HG03469 (cell line): ENCODE results near the gene CACNB3.
"Not testable (repeated sequence)": the region's sequence is repeated elsewhere in the genome, so short reads cannot be mapped to it uniquely, and the experiment has no call there.

ENCODE experiments used
- ATAC-seq: cut with Tn5 transposase; IDR thresholded peaks from one replicate; pipeline ENCODE4 v1.9.1; 2021; ENCODE audit warnings: mild to moderate bottlenecking, moderate library complexity, moderate number of reproducible peaks; ENCODE audit not compliant: unreplicated experiment

Gene CACNB3

DNA sequence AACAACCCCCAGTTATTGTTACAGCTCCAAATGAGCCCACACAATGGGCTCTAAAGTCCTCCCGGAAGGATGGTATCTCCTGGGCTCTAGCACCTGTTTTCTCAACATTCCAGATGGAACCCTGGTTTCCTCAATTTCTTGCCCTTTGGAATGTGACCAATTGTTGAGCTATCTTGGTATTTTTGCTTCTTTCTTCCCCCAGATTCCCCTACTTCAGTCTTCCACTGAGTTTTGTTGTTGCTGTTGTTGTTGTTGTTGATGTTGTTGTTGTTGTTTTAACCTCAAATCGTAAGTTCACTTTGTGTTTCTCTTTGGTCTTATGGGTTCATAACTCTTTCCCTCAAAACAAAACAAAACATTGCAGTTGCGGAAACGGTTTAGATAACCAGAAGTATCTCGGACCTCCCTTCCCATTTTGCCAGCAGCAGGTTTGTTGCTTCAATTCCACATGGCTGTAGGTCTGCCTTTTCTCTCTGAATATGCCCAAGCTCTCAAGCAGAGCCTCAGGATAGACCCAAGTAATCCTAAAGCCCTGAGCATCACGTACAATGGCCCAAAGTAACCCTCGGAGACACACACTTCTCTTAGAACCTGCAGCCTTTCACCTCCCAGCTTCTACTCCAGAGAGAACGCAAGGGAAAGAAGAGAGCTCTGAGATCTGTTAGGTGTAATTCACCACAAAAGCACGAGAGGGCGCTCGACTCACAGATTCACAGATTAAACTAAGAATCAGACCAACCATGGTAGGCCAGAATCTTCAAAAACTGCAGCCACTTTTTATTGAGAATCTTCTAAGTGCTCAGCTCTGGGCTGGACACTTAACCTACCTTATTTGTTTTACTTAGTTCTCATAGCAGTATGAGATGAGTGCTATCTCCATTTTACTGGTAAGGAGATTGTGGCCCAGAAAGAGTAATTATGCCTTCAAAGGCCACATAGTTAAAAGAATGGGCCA lies 34.7 kb downstream of the CACNB3 start:
- ATAC-seq = no peak

DNA sequence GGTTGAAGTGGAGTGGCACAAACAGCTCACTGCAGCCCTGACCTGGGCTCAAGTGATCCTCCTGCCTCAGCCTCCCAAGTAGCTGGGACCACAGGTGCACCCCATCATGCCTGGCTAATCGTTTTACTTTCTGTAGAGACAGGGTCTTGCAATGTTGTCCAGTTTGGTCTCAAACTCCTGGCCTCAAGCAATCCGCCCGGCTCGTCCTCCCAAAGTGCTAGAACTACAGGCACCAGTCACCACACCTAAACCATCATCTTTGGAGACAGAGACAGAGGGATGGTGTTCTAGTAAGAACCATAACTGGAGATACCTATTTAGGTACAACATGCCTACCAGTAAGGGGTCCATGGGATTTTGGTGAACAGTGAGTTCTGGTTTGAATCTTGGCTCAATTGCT lies 36.2 kb downstream of the CACNB3 start:
- no peak for ATAC-seq

DNA sequence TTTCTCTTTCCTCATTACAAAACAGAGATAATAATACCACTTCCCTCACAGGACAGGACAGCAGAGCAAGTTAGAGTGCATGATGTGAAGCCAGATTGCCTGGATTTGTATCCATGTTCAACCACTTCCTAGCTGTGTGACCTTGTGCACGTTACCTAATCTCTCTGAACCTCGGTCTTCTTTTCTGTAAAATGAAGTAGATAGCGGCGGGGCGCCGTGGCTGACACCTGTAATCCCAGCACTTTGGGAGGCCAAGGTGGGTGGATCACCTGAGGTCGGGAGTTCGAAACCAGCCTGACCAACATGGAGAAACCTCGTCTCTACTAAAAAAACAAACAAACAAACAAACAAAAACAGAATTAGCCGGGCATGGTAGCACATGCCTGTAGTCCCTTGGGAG lies 36.6 kb downstream of the CACNB3 start:
- ATAC-seq = not testable (repeated sequence)

DNA sequence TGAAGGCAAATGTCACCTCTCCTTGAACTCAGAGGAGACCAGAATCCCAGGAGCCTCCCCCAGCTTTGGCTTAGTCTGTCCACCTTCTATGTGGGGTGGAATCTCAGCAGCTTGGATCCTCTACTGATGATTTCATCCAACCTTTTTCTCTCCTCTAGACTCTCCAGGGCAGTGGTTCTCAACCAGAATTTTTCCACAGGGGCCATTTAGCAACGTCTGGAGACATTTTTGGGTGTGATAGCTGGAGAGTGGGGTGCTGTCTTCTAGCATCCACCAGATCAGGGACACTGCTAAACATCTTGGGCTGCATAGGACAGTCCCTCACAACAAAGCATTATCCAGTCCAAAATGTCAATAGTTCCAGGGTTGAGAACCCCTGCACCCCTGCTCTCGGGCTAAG lies 38.1 kb downstream of the CACNB3 start:
- ATAC-seq = no peak

DNA sequence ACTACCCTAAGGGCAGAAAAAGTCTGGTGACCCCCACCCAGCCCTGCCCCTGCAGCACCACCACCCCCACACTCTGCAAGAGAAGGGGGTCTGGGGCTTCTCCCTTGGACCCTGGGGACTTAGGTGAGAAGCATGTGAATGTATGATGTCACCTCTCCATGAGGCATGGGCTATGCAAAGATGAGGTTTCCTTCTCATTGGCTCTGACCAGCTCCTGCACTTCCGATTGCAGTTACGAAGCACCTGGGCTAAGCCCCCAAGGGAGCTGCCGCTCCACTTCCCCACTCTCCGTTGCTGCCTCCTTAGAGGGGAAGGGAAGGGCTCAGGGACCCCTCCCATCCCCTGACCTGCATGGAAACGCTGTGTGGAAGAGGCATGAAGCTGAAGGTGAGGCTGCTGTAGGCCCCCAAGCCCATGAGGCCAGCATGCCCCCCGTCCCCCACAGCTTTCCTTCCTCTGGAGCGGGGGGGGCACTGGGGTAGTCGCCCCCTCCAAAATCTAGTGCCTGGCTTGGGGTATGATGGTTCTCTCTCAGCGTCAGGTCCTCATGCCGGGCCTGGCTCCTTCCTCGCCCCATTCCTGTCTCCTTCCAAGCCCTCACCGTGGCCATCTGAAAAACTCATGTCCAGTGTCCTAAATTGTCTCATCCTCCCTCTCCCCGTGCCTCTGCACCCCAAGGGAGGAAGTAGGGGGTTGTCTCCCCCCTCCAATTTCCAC lies 39.1 kb downstream of the CACNB3 start:
- ATAC-seq = no peak

DNA sequence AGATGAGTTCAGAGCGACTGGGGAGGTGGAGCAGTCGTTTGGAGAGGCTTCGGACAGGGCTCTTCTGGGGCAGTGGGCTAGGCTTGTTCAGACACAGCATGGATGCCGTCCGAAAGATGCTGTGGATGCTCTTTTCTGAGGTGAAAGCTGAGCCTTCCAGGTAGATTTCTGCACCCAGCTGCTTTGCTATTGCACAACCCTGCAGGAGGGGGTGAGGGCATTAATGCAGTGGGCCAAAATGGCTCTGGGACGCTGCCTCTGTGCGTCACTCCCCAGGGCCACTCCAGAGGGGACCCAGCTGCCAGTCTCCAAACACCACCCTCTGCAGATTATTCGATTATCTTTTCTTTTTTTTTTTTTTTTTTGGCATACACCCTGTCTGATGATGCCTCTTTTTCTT lies 39.7 kb downstream of the CACNB3 start:
- no peak for ATAC-seq

DNA sequence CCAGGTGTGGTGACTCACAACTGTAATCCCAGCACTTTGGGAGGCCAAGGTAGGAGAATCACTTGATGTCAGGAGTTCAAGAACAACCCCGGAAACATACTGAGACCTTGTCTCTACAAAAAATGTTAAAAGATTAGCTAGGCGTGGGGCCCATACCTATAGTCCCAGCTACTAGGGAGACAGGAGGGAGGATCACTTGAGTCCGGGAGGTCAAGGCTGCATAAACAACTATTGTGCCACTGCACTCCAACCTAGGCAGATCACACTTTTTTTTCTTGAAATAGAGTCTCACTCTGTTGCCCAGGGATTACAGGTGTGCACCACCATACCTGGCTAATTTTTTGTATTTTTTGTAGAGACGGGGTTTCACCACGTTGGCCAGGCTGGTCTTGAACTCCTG lies 41.3 kb downstream of the CACNB3 start:
- ATAC-seq = no peak

DNA sequence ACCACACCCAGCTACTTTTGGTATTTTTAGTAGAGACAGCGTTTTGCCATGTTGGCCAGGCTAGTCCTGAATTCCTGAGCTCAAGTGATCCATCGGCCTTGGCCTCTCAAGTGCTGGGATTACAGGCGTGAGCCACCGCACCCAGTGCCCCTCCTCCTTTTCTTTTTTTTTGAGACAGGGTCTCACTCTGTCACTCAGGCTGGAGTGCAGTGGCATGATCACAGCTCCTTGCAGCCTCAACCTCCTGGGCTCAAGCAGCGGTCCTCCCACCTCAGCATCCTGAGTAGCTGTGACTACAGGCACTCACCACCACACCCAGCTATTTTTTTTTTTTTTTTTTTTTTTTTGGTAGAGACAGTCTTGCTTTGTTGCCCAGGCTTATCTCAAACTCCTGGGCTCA lies 41.9 kb downstream of the CACNB3 start:
- not testable (repeated sequence) for ATAC-seq

DNA sequence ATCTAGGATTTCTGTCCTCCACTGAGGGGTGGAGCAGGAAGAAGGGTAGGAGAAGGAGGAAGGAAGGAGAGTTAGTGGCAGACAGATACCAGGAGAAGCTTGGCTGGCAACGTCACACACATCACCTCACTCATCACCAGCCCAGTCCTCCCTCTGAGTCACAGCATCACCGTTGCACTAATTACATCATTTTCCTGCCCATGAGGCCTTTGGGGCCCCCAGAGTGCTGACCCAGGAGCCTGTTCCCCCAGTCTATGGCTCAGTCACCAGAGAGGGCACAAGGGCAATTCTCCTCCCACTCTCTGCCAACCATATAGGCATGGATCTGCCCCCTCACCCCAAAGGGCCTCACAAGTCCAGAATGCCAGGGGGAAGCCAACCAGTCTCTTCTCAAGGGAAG lies 42.8 kb downstream of the CACNB3 start:
- no peak for ATAC-seq

DNA sequence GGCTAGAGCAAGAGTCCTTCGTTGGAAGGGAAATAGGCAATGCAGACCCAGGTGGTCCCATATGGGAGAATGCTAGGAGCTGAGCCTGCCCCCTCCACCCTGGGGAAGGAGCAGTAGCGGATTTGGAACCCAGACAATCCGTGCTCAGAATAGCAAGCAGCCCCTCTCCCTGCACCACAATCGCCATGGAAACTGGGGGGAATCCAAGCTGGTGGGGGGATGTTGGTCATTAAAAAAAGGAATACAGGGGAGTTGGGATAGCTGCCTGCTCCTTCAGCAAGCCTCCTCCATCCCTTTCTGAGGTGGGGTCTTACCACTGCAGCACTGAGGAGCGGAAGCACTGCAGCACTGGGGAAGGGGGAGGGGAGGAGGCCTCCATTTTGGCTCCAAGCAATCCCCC lies 44.5 kb downstream of the CACNB3 start:
- ATAC-seq = no peak

DNA sequence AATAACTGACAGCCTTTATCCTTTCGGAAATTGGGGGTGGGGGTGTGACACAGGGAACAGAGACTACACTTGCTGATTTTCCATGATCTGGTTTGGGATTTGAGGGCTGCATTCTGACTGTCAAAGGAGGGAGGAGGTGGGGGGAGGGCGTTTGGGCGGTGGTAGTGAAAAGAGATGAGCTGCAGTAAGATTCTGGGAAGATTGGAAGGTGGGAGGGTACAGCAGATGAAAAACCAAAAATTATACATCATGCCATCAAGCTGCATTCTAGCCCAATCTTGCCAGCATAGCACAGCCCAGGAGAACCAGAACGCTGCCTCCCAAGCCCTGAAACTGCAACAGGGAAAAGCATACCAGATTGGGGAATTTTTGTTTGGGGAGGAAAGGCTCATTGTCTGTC lies 45.0 kb downstream of the CACNB3 start:
- no peak for ATAC-seq

DNA sequence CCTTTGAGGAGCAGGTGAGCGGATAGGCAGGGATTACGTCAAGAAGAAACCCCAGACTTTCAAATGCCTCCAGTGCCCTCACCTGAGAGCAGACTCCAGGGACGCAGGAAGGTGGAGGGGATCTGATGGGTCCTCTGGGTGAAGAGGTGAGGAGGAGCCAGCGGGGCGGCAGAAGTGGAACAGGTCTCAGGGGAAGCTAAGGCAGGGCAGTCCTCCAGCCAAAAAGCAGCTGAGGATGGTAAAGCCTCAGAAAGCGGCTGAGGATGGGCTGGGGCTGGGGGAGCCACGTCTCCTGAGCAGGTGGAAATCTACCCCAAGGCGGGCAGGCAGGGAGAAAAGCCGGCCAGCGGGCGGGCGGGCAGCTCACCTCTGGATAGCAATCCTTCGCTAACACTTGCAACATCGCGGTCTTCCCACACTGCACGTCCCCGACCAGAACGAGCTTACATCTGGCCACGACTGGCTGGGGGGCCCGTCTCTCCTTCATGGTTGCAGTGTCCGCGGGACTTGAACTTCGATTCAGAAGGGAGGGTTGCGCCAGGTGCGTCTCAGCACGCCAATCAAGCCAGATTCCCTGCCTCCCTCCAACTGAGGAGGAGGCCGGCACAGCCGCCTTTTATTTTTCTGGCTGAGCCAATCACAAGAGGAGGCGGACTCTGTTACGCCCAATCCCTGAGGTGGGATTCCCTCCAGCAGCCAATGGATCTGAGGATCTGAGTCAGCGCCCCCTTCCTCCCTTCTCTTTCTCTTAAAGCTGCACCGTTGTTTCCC lies 47.2 kb downstream of the CACNB3 start, which contains the start of gene RND1:
Gene RND1, minus strand, starts transcription at position 590 of the 771 bp plus-strand sequence. Its CDS starts 103 bp downstream, at position 487.
- ATAC-seq = peak; percentile 78

DNA sequence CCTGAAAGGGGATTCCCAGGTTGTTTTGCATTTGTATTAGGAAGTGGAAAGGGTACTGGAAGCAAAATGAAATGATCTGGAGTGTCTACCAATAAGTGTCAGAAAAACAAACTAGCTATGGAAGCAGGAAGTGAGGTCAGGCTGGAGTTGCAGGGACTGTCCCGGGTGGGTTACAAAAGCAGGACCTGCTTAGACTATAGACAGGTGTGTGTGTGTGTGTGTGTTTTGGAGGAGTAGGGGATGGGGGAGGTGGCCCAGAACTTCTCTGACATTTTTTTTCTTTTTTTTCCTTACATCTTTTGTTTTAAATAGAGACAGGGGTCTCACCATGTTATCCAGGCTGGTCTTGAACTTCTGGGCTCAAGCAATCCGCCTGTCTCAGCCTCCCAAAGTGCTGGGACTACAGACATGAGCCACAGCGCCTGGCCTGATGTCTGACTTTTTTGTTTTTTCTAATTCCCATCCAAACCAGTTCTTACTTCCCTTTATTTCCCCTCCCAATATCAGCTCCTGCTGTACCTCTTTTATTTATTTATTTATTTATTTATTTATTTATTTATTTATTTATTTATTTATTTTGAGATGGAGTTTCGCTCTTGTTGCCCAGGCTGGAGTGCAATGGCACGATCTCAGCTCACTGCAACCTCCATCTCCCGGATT lies 47.9 kb downstream of the CACNB3 start:
- peak; percentile 22 for ATAC-seq

DNA sequence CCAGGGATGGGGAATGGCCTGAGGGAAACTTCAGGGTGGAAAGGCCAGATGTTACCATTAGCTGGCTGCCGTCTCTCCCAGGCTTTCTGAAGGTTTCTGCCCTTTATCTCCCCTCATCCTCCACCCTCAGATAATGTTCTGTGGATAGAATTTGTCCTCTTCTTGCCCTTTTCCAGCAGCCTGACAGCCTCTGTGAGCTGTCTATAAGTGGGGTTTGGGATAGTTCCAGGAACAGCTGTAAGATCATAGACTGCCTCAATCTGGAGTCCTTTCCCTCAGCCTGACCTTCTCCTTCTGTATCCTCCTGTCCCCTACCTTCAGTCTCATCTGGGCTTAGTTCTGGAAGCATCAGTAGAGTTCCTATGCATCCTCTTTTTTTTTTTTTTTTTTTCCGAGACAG lies 50.2 kb downstream of the CACNB3 start:
- ATAC-seq = no peak

DNA sequence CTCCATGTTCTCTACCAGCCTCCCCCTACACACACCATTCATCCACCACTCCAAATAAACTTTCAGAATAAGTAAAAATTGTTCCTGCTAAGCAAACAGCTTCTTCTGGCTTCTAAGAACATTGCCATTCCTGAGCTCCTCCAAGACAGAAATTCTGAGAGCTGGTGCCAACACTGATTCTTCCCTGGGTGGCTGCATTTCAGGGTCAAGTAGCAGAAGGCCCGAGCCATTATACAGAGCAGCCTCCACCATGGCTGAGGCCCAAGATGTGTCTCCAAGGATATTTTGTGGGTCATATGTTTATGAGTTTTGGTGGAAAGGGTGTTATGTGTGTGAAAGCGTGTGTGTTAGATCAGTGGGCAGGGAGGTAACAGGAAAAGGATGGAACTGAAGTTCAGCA lies 50.9 kb downstream of the CACNB3 start:
- ATAC-seq = no peak

DNA sequence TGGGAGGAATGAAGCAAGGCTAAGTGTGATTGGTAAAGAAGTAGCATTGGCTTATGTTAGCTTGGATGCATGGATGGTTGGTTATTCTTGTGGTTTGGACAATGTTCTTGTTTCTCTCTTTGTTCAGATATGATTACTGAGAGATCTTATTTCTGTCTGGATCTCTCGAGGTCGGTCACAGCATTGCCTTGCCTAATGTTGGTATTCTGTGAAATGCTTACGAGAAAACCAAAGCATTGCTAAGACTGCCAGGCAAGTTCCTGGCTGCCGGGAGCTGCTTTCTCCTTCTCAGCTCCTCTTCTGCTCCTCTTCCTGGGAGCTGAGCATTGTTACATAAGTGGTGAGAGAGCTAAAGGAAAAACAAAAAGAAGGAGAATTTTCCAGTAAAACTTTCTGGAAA lies 54.8 kb downstream of the CACNB3 start:
- no peak for ATAC-seq

DNA sequence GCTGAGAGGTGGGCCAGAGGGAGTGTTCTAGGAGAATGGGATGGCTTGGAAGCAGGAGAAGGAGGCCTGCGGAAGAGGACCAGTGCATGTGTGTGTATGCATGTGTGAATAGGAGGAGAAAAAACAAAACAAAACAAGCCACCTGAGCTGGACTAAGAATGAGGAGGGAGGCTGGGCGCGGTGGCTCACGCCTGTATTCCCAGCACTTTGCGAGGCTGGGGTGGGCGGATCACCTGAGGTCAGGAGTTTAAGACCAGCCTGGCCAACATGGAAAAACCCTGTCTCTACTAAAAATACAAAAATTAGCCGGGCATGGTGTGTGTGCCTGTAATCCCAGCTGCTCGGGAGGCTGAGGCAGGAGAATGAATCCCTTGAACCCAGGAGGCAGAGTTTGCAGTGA lies 55.2 kb downstream of the CACNB3 start:
- not testable (repeated sequence) for ATAC-seq

DNA sequence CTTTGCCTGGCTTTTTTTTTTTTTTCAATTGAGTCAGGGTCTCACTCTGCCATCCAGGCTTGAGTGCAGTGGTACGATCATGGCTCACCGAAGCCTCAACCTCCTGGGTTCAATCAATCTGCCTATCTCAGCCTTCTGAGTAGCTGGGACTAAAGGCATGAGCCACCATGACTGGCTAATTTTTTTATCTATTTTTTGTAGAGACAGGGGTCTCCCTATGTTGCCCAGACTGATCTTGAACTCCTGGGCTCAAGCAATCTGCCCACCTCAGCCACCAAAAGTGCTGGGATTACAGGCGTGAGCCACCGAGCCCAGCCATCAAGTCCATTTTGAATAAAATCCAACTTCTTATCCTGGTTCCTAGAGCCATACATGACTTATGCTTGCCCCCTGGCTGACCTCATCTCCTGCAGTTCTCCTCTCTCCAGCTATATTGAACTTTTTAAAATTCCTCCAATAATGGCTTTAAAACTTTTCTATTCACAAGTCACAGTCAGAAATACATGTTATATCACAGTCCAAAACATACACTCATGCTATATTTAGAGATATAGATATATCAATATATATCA lies 57.7 kb downstream of the CACNB3 start:
- ATAC-seq = no peak
